Measurements from ENCODE around the gene PNLIPRP2.

DNA sequence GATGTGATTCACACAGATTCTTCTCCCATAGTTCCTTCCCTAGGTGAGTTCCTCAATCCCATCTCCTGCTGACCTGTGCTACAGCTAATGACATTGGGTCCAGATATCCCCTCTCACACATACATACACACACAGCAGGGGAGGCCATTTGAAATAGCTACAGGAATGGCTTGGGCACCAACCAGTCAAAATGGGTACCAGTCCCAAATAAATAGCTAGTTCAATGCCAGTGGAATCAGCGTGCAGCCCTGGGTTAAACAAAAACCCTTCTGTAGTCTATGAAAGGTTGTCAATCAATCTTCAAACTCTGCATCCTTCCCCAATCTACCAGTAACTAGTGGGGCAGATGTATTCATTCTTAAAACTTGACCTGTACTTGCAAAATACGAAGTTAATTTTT is 9.3 kb downstream of the PNLIPRP2 start:
- no peak for TF ChIP-seq EP300 (IDR thresholded peaks at IDR 0.05)
- no peak for TF ChIP-seq POLR2AphosphoS5 (IDR thresholded peaks at IDR 0.05)
- TF ChIP-seq POLR2A (IDR thresholded peaks at IDR 0.05): no peak
- TF ChIP-seq, protein P1, sequence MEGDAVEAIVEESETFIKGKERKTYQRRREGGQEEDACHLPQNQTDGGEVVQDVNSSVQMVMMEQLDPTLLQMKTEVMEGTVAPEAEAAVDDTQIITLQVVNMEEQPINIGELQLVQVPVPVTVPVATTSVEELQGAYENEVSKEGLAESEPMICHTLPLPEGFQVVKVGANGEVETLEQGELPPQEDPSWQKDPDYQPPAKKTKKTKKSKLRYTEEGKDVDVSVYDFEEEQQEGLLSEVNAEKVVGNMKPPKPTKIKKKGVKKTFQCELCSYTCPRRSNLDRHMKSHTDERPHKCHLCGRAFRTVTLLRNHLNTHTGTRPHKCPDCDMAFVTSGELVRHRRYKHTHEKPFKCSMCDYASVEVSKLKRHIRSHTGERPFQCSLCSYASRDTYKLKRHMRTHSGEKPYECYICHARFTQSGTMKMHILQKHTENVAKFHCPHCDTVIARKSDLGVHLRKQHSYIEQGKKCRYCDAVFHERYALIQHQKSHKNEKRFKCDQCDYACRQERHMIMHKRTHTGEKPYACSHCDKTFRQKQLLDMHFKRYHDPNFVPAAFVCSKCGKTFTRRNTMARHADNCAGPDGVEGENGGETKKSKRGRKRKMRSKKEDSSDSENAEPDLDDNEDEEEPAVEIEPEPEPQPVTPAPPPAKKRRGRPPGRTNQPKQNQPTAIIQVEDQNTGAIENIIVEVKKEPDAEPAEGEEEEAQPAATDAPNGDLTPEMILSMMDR (IDR thresholded peaks at IDR 0.05): no peak
